SK-MEL-5 (cell line): Measurements from ENCODE around the gene CSRP1. TPM values are rescaled to one million over a fixed set of nuclear protein-coding genes. Genes with fewer than 3 reads are reported as not detected.
"Not testable (repeated sequence)": the region's sequence is repeated elsewhere in the genome, so short reads cannot be mapped to it uniquely, and the experiment has no call there.

ENCODE experiments used
- DNase-seq: peaks from one replicate; pipeline ENCODE4 v3.0.0-alpha.2; 2016; ENCODE audit warnings: low read depth, low spot score
- in situ Hi-C: cut with HindIII; loops from 2 replicates; pipeline ENCODE4 v1.10.0; 2016; ENCODE audit warnings: low sequenced_read_pairs, high pct_unique_total_duplicates, low pct_unique_long_range_greater_than_20kb
- total RNA-seq: library from RNA; depleted of rRNA; stranded (reverse); fragments of >200 nt; shearing (Covaris generic); gene quantifications from 2 replicates; pipeline ENCODE4 v1.2.3, GENCODE V29; 2014

The CSRP1 gene
- total RNA-seq, 1 experiment from 2014 or later: 67.0 TPM

- DNase-seq: no peak
- in situ Hi-C loops: no loop called here
Measured at GRCh38 chr1:201489643-201490261, 17.2 kb downstream of the CSRP1 start.

GRCh38 chr1:201488830-201489589 lies 17.9 kb downstream of the CSRP1 start:
- in situ Hi-C loops: no loop called here
- DNase-seq: no peak

GRCh38 chr1:201487742-201488141 lies 19.2 kb downstream of the CSRP1 start:
- no peak for DNase-seq
- in situ Hi-C loops: no loop called here

- no peak for DNase-seq
- in situ Hi-C loops: no loop called here
Measured at GRCh38 chr1:201486187-201486586, 20.7 kb downstream of the CSRP1 start.

GRCh38 chr1:201485184-201485774 lies 21.6 kb downstream of the CSRP1 start:
- DNase-seq: no peak

GRCh38 chr1:201483373-201483949 lies 23.5 kb downstream of the CSRP1 start:
- DNase-seq: no peak
- in situ Hi-C loops: no loop called here

More at GRCh38 chr1:201485184-201485774, 21.6 kb downstream of the CSRP1 start:
- in situ Hi-C loops: no loop called here

GRCh38 chr1:201482755-201483154 lies 24.2 kb downstream of the CSRP1 start:
- no peak for DNase-seq
- in situ Hi-C loops: no loop called here

GRCh38 chr1:201481761-201482493 lies 25.0 kb downstream of the CSRP1 start:
- peak; percentile 85 for DNase-seq
- in situ Hi-C loops: no loop called here

GRCh38 chr1:201481004-201481380 lies 25.9 kb downstream of the CSRP1 start:
- in situ Hi-C loops: no loop called here
- DNase-seq: no peak

- DNase-seq: peak; percentile 92
Measured at GRCh38 chr1:201480231-201481003, 26.5 kb downstream of the CSRP1 start.

GRCh38 chr1:201479201-201479730 lies 27.7 kb downstream of the CSRP1 start:
- no peak for DNase-seq
- in situ Hi-C loops: no loop called here

More at GRCh38 chr1:201480231-201481003, 26.5 kb downstream of the CSRP1 start:
- in situ Hi-C loops: no loop called here

- in situ Hi-C loops, DNase-seq: not testable (repeated sequence)
Measured at GRCh38 chr1:201478666-201479065, 28.3 kb downstream of the CSRP1 start.

GRCh38 chr1:201476670-201477344 lies 30.1 kb downstream of the CSRP1 start:
- DNase-seq: no peak
- in situ Hi-C loops: no loop called here

GRCh38 chr1:201475915-201476669 lies 30.8 kb downstream of the CSRP1 start:
- in situ Hi-C loops: no loop called here
- DNase-seq: no peak

- in situ Hi-C loops: no loop called here
- no peak for DNase-seq
Measured at GRCh38 chr1:201475130-201475529, 31.8 kb downstream of the CSRP1 start.

- in situ Hi-C loops: no loop called here
Measured at GRCh38 chr1:201473296-201473695, 33.6 kb downstream of the CSRP1 start.

More at GRCh38 chr1:201473296-201473695, 33.6 kb downstream of the CSRP1 start:
- no peak for DNase-seq
